BJ (cell line): ENCODE data around the gene TTC33. TPM values are rescaled to one million over a fixed set of nuclear protein-coding genes. Genes with fewer than 3 reads are reported as not detected.

Source experiments
- CTCF ChIA-PET: fragments of 350-600 bp; formaldehyde crosslinking; extraction: SDS; loops from one replicate; lab custom pipeline; 2021; ENCODE audit warnings: antibody characterized with exemption, inconsistent platforms; lab: Yijun Ruan, JAX
- POLR2A ChIA-PET: fragments of 300-600 bp; sonication (Branson Sonifier 250); formaldehyde crosslinking; extraction: SDS; loops from one replicate; lab custom pipeline; 2021; ENCODE audit warnings: antibody characterized with exemption; lab: Charles Lee
- DNase-seq: peaks from one replicate; pipeline ENCODE4 v3.0.0-alpha.2; 2011; ENCODE audit warnings: low read depth
- H3K27me3 ChIP-seq: 2 replicates; pipeline ENCODE4 v1.6.0; 2011; ENCODE audit warnings: low read length; ENCODE audit not compliant: control insufficient read depth, insufficient read depth
- H3K36me3 ChIP-seq: 2 replicates; pipeline ENCODE4 v1.5.1; 2011; ENCODE audit warnings: low read length; ENCODE audit not compliant: control insufficient read depth, insufficient read depth
- H3K4me3 ChIP-seq: 2 replicates; pipeline ENCODE4 v1.5.1; 2011; ENCODE audit warnings: low read depth, mild to moderate bottlenecking, control low read depth, low read length
- polyA plus RNA-seq: library from polyadenylated mRNA; depleted of rRNA; stranded (reverse); fragments of >200 nt; gene quantifications from 2 replicates; pipeline ENCODE4 v1.2.3, GENCODE V29; 2011
- TF ChIP-seq, protein P1 (sequence below): IDR thresholded peaks from 2 replicates; pipeline ENCODE4 v1.5.1; 2011; ENCODE audit warnings: low read depth, mild to moderate bottlenecking, control low read depth, inconsistent platforms, low read length, moderate library complexity; ENCODE audit not compliant: insufficient read depth

TTC33 gene
- polyA plus RNA-seq, 1 experiment = 2.8 TPM

DNA sequence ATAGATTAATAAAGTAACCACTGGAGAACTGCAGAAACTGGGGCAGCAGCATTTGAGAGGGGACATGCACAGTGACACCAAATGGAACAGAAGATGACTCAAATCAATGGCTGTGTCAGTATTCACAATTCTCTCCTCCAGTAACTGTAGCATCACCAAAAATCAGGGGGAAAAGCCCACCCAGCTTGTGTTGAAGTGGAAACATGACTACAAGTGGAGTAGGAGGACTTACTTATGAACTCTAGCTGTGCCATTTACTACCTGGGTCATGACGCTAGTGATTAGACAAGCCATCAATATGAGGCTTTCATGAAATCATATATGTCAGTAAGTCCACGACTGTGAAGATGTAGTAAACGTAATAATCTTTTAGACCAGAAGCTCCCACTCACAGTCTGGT lies 275.8 kb downstream of the TTC33 start:
- ChIA-PET POLR2A (no interaction called here), CTCF (no interaction called here)
- no peaks in the 10 kb centered on the region for H3K27me3 ChIP-seq

DNA sequence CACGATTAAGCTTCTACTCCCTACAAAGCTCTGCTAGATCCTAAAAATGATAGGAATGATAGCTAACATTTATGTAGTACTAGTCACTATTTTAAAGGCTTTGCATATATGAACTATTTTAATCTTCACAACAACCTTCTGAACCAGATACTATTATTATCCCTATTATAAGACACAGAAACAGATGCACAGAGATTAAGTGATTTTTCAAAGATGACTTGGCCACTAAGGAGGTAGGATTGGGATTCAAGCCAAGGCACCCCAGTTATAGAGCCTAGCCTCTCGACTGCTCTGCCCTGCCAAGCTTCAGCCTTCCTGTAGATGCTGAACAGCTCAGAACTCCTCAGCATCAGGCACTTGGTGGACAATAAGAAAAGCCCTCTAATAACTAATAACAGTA lies 277.0 kb downstream of the TTC33 start:
- H3K4me3 ChIP-seq = no peak overlapping the region
- POLR2A ChIA-PET = no interaction called here
- TF ChIP-seq, protein P1, sequence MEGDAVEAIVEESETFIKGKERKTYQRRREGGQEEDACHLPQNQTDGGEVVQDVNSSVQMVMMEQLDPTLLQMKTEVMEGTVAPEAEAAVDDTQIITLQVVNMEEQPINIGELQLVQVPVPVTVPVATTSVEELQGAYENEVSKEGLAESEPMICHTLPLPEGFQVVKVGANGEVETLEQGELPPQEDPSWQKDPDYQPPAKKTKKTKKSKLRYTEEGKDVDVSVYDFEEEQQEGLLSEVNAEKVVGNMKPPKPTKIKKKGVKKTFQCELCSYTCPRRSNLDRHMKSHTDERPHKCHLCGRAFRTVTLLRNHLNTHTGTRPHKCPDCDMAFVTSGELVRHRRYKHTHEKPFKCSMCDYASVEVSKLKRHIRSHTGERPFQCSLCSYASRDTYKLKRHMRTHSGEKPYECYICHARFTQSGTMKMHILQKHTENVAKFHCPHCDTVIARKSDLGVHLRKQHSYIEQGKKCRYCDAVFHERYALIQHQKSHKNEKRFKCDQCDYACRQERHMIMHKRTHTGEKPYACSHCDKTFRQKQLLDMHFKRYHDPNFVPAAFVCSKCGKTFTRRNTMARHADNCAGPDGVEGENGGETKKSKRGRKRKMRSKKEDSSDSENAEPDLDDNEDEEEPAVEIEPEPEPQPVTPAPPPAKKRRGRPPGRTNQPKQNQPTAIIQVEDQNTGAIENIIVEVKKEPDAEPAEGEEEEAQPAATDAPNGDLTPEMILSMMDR = no peak
- no peaks in the 10 kb centered on the region for H3K36me3 ChIP-seq
- no peaks in the 10 kb centered on the region for H3K27me3 ChIP-seq
- DNase-seq = no peak
- CTCF ChIA-PET = interaction anchor here (1.1 kb wide), 1 partner anchor 21 kb away, joined by 4 read pairs; no protein-coding TSS in a partner anchor

More for the DNA sequence above, 275.8 kb downstream of the TTC33 start:
- Histone ChIP-seq H3K36me3 (no peaks in the 10 kb centered on the region), H3K4me3 (no peak overlapping the region)
- TF ChIP-seq, protein P1 = no peak
- DNase-seq = no peak

DNA sequence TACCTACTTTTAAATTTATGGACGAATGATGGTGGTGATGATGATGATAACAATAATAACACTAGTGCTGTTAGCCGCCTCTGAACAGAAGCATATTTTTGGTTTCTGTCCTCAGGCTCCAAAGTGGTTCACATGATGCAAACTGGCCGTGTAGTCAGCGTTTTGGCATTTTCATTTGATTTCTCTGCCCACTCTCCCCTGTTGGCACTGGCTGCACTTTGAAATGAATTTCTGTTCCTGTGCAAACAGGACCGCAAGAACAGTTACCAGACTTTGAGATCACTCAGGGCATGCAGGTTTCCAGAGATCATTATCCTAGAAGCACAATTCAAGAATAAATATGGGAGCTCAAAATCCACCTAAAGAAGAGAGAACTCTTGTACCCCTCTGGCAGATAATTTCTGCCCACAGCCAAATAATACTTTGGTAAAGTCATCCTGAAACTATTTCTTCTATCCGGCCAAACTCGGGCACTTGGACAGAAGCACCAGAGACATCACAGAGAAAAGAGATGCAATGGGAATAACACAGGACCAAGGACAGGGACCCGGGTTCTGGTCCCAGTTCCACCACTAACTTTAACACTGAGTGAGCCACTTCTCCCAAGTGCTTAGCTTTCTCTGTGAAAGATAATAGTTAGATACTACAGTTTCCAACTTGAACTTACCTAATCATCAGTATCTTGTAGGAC lies 277.8 kb downstream of the TTC33 start:
- CTCF ChIA-PET = interaction anchor here (1.1 kb wide), 1 partner anchor 20 kb away, joined by 4 read pairs; no protein-coding TSS in a partner anchor
- Histone ChIP-seq H3K4me3 (no peak overlapping the region), H3K36me3 (no peaks in the 10 kb centered on the region), H3K27me3 (no peaks in the 10 kb centered on the region)
- TF ChIP-seq, protein P1 = no peak
- POLR2A ChIA-PET = no interaction called here
- no peak for DNase-seq

DNA sequence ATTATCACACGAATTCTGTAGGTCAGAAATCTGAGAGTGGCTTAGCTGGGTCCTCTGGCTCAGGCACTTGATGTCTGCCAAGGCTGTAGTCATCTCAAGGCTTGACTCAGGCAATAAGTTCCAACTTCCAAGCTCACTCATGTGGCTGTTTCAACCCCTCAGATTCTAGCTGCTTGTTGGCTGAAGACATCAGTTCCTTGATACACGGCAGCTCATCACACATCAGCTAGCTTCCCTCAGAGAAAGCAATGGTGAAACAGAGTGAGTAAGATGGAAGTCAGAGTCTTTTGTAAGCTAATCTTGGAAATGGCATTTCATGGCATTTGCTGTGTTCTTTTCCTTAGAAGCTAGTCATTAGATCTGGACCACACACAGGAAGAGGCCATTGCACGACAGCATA lies 280.2 kb downstream of the TTC33 start:
- Histone ChIP-seq H3K4me3 (no peak overlapping the region), H3K27me3 (no peaks in the 10 kb centered on the region), H3K36me3 (no peaks in the 10 kb centered on the region)
- DNase-seq = no peak
- ChIA-PET CTCF (no interaction called here), POLR2A (no interaction called here)
- TF ChIP-seq, protein P1 = no peak

DNA sequence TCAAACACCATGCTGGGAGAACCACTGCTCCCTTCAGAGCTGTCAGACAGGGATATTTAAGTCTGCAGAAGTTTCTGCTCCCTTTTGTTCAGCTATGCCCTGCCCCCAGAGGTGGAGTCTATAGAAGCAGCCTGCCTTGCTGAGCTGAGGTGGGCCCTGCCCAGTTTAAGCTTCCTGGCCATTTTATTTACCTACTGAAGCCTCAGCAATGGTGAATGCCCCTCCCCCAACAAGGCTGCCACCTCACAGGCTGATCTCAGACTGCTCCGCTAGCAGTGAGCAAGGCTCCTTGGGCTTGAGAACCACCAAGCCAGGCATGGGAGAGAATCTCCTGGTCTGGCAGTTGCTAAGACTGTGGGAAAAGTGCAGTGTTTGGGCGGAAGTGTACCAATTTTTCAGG lies 281.5 kb downstream of the TTC33 start:
- H3K27me3 ChIP-seq = no peaks in the 10 kb centered on the region
- TF ChIP-seq, protein P1 = no peak
- ChIA-PET POLR2A (no interaction called here), CTCF (no interaction called here)
- no peak overlapping the region for H3K4me3 ChIP-seq
- no peak for DNase-seq
- H3K36me3 ChIP-seq = no peaks in the 10 kb centered on the region
